HEK293T (cell line): ENCODE data around the gene CCL24.

Experiments used
- CTCF ChIA-PET: fragments of 350-600 bp; formaldehyde crosslinking; extraction: SDS; loops from one replicate; lab custom pipeline; 2021; ENCODE audit warnings: antibody characterized with exemption, inconsistent platforms; lab: Yijun Ruan, JAX
- POLR2A ChIA-PET: fragments of 350-600 bp; formaldehyde crosslinking; extraction: SDS; loops from one replicate; lab custom pipeline; 2020; ENCODE audit warnings: antibody characterized with exemption, inconsistent platforms; lab: Yijun Ruan, JAX
- DNase-seq: peaks from one replicate; pipeline ENCODE4 v3.0.0; 2012; ENCODE audit warnings: mixed read lengths; ENCODE audit errors: extremely low spot score
- ARNT ChIP-seq: fragments of 450-650 bp; IDR thresholded peaks from 2 replicates; pipeline ENCODE4 v1.6.1; 2017; ENCODE audit warnings: mild to moderate bottlenecking
- BHLHE40 ChIP-seq: fragments of 450-650 bp; IDR thresholded peaks from 2 replicates; pipeline ENCODE4 v1.6.1; 2016; ENCODE audit warnings: mild to moderate bottlenecking, moderate library complexity, borderline replicate concordance
- CTBP1 ChIP-seq: fragments of 450-650 bp; IDR thresholded peaks from 2 replicates; pipeline ENCODE4 v1.6.1; 2016; ENCODE audit warnings: borderline replicate concordance
- ELF4 ChIP-seq: fragments of 450-650 bp; IDR thresholded peaks from 2 replicates; pipeline ENCODE4 v1.6.1; 2017; ENCODE audit warnings: antibody characterized with exemption
- FOXA1 ChIP-seq: fragments of 450-650 bp; IDR thresholded peaks from 2 replicates; pipeline ENCODE4 v1.6.1; 2016; ENCODE audit warnings: mild to moderate bottlenecking
- FOXK2 ChIP-seq: fragments of 450-650 bp; IDR thresholded peaks from 2 replicates; pipeline ENCODE4 v1.6.1; 2016; ENCODE audit warnings: mild to moderate bottlenecking
- FOXM1 ChIP-seq: fragments of 450-650 bp; IDR thresholded peaks from 2 replicates; pipeline ENCODE4 v1.6.1; 2017; ENCODE audit warnings: mild to moderate bottlenecking, borderline replicate concordance
- HDGF ChIP-seq: fragments of 450-650 bp; IDR thresholded peaks from 2 replicates; pipeline ENCODE4 v1.6.1; 2017; ENCODE audit warnings: antibody characterized with exemption, borderline replicate concordance
- L3MBTL2 ChIP-seq: fragments of 450-650 bp; conservative IDR thresholded peaks from 2 replicates; pipeline ENCODE4 v1.6.1; 2016; ENCODE audit warnings: mild to moderate bottlenecking
- LEF1 ChIP-seq: fragments of 450-650 bp; IDR thresholded peaks from 2 replicates; pipeline ENCODE4 v1.6.1; 2017; ENCODE audit warnings: mild to moderate bottlenecking, borderline replicate concordance
- NFRKB ChIP-seq: fragments of 450-650 bp; IDR thresholded peaks from 2 replicates; pipeline ENCODE4 v1.6.1; 2016; ENCODE audit warnings: mild to moderate bottlenecking, moderate library complexity
- PKNOX1 ChIP-seq: fragments of 450-650 bp; IDR thresholded peaks from 2 replicates; pipeline ENCODE4 v1.6.1; 2016
- SP1 ChIP-seq: fragments of 450-650 bp; IDR thresholded peaks from 2 replicates; pipeline ENCODE4 v1.6.1; 2017
- SUZ12 ChIP-seq: fragments of 450-650 bp; IDR thresholded peaks from 2 replicates; pipeline ENCODE4 v1.6.1; 2016; ENCODE audit warnings: mild to moderate bottlenecking
- TARDBP ChIP-seq: fragments of 450-650 bp; IDR thresholded peaks from 2 replicates; pipeline ENCODE4 v1.6.1; 2016
- ZNF384 ChIP-seq: fragments of 450-650 bp; IDR thresholded peaks from 2 replicates; pipeline ENCODE4 v1.6.1; 2016

Gene CCL24

GRCh38 chr7:75811894-75812678 is 1.5 kb downstream of the CCL24 start:
- DNase-seq, result no peak
- ChIA-PET POLR2A (no interaction called here), CTCF (interaction anchor here (0.6 kb wide), 1 partner anchor 1410 kb away, joined by 3 read pairs; no protein-coding TSS in a partner anchor)
- TF ChIP-seq SP1 (no peak), HDGF (no peak), LEF1 (no peak), TARDBP (no peak), FOXA1 (no peak)

- no peak for TF ChIP-seq BHLHE40
- no peak for TF ChIP-seq ARNT
- TF ChIP-seq PKNOX1, result no peak
- no peak for TF ChIP-seq SUZ12
- no peak for TF ChIP-seq SP1
- TF ChIP-seq FOXM1, result no peak
- no peak for TF ChIP-seq FOXK2
- no peak for TF ChIP-seq NFRKB
- no peak for TF ChIP-seq TARDBP
- no peak for DNase-seq
- CTCF ChIA-PET, result no interaction called here
- POLR2A ChIA-PET, result no interaction called here
Observed at GRCh38 chr7:75809396-75809795, 4.2 kb downstream of the CCL24 start.

- POLR2A ChIA-PET, result no interaction called here
- CTCF ChIA-PET, result no interaction called here
- no peak for TF ChIP-seq ELF4
- TF ChIP-seq ZNF384, result no peak
- TF ChIP-seq PKNOX1, result no peak
- no peak for TF ChIP-seq CTBP1
- no peak for TF ChIP-seq FOXK2
- no peak for TF ChIP-seq NFRKB
- no peak for TF ChIP-seq SUZ12
- no peak for TF ChIP-seq BHLHE40
- no peak for DNase-seq
Observed at GRCh38 chr7:75808106-75808505, 5.5 kb downstream of the CCL24 start.

- POLR2A ChIA-PET, result no interaction called here
- CTCF ChIA-PET, result no interaction called here
- no peak for DNase-seq
Observed at GRCh38 chr7:75807452-75807851, 6.2 kb downstream of the CCL24 start.

GRCh38 chr7:75806560-75807307 is 6.9 kb downstream of the CCL24 start:
- no peak for DNase-seq
- TF ChIP-seq PKNOX1 (no peak), FOXK2 (no peak), ZNF384 (no peak), CTBP1 (no peak), FOXA1 (no peak), NFRKB (no peak), BHLHE40 (no peak), TARDBP (no peak), ELF4 (no peak), ARNT (no peak), FOXM1 (no peak)
- CTCF ChIA-PET, result no interaction called here
- POLR2A ChIA-PET, result no interaction called here

More at GRCh38 chr7:75807452-75807851, 6.2 kb downstream of the CCL24 start:
- TF ChIP-seq ZNF384, result no peak

GRCh38 chr7:75804705-75805104 is 8.9 kb downstream of the CCL24 start:
- POLR2A ChIA-PET, result no interaction called here
- TF ChIP-seq BHLHE40, result no peak
- TF ChIP-seq PKNOX1, result no peak
- TF ChIP-seq CTBP1, result no peak
- no peak for TF ChIP-seq NFRKB
- CTCF ChIA-PET, result no interaction called here
- DNase-seq, result no peak

- POLR2A ChIA-PET, result no interaction called here
- TF ChIP-seq PKNOX1 (no peak), SP1 (no peak), SUZ12 (no peak), BHLHE40 (no peak), FOXM1 (no peak), ARNT (no peak), TARDBP (no peak), CTBP1 (no peak), HDGF (no peak), L3MBTL2 (no peak), ZNF384 (no peak), LEF1 (no peak), FOXK2 (no peak)
- CTCF ChIA-PET, result no interaction called here
Observed at GRCh38 chr7:75804004-75804403, 9.6 kb downstream of the CCL24 start.

More at GRCh38 chr7:75804004-75804403, 9.6 kb downstream of the CCL24 start:
- no peak for DNase-seq
